Non-pigmented ciliary epithelial cell (primary cell): ENCODE results near the gene AHSA1.

Experiments used
- DNase-seq: peaks from one replicate; pipeline ENCODE4 v3.0.0-alpha.2; 2010; ENCODE audit warnings: low read depth

The AHSA1 gene

GRCh38 chr14:77473921-77474320 lies 16.0 kb downstream of the AHSA1 start:
- no peak for DNase-seq

GRCh38 chr14:77474479-77475177 lies 16.7 kb downstream of the AHSA1 start:
- DNase-seq: no peak

- no peak for DNase-seq
These were observed 17.7 kb downstream of the AHSA1 start for GRCh38 chr14:77475432-77476115.

DNA sequence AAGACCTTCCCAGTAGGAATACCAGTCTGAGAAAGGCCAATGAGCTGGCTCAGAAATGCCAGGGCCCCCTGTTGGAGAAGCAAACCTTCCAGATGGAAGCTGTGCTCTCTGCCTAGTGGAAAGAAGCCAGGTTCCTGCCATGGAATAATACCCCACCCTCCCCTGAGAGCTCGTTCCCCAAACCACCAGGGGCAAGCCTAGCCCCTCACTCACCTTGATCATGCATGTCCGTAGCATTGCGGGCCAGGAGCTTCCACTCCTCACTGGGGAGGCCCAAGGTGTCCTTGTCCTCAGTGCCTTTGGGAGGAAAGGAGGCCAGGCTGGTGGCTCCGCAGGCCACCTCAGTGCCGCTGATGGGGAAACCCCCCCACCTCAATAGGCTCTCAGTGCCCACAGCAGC lies 20.1 kb downstream of the AHSA1 start:
- no peak for DNase-seq

- no peak for DNase-seq
These were observed 20.9 kb downstream of the AHSA1 start for GRCh38 chr14:77478796-77479195.

GRCh38 chr14:77482422-77482821 lies 24.5 kb downstream of the AHSA1 start:
- no peak for DNase-seq

- no peak for DNase-seq
These were observed 27.4 kb downstream of the AHSA1 start for GRCh38 chr14:77485256-77485655.

DNA sequence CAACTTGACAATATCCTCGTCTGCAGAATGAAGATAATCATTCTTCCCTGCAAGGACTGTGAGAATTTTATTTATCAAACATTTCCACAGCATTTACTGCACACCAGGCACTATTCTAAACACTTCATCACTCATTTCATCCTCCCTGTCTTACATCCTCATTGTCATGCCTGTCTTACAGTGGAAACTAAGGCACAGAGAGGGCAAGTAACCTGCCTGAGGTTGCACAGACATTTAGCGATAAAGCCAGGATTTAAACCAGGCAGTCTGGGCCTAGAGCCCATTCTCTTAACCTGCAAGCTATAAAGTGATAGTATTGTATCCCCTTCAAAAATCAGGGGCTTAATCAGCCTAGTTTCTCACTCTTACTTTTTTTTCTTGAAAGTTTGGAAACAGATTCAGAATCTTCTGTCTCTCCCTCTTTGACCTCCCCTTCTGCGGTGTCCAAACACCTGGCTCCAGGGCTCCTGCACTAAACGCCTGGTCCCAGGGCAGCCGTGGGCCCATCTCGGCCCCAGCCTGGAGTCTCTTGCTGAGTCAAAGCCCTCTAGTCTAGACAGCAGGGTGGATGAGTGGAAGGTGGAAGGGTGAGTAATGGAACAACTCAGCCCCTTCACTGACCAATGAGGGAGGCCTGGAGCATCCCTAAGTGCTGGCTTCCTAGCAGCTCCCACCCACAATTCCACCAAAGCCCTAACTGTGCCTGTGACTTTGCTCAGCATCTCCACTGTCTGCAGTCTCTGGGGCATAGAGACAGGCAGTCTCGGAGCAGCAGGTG lies 28.2 kb downstream of the AHSA1 start:
- DNase-seq: peak; percentile 60

GRCh38 chr14:77488558-77488957 lies 30.7 kb downstream of the AHSA1 start:
- DNase-seq: no peak

DNA sequence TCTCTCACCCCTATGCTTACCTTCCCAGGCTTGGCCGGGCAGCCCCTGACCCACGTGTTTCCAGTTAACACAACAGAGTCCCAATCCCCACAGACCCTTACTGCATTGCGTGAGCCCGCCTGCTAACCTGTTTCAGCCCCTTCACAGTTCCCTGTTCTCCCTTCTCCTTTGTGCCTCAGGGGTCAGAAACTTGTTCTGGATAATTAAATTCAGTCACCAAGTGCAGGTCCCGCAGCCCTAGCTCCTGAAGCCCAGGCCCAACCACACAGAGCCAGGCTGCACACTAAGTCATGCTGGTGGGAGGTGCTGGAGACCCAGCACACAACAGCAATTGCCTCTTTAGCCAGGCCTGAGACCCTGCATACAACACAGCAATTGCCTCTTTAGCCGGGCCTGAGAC lies 31.1 kb downstream of the AHSA1 start:
- DNase-seq: no peak

- DNase-seq: no peak
These were observed 32.6 kb downstream of the AHSA1 start for GRCh38 chr14:77490347-77490986.

DNA sequence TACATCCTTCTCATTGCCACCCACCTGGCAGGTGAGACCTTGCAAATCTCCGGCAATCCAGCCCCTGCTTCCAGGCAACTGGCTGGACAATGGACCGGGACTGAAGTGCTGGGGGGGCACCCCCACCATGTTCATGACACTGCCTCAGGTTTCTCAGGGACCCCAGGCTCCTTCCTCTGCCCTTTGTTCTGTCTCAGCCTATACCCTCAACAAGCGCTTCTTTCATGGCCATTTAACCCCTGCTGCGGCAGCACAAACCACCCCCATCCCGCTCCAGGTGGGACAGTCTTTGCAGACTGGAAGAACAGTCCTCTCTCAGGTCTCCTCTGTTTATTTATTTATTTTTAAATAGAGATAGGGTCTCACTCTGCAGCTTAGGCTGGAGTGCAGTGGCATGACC lies 33.2 kb downstream of the AHSA1 start:
- DNase-seq: no peak

GRCh38 chr14:77495334-77495733 lies 37.4 kb downstream of the AHSA1 start:
- no peak for DNase-seq

DNA sequence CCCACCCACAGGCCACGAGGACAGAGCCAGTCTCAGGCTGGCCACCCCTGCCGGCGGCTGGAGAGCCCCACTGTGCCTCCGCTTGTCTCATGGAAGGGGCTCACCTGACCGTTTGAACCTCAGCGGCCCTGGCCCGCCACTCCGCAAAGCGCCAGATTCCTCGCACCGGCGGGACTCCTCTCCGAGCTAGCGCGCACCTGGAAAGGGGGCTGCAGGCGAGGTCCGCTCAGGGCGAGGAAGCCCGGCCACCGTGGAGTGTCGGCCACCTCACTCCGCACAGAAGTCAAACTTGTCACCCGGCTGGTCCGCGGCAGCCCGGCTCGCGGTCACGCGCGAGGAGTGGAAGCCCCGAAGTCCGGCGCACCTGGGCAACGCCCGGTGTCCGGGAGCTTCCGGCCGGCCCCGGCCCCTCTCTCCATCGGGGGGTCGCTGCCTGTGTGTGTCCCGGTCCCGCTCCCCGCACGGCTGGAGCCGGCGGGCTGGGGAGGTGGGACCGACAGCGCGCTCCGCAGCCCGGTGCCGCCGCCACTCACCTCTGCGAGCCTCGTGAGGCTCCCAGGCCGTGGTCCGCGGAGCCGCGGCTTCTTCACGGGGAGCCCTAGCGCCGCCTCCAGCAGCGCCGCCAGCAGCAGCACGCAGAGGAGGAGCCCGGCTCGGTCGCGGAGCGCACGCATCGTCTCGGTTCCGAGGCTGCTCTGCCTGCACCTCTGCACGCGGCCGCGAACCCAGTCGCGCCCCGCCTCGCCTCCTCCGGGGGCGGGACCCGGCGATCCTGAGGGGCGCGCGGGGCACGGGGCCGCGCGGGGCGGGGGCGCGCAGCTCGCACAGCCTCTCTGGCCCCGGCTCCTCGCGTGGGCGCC lies 40.5 kb downstream of the AHSA1 start, which contains the start of gene ISM2:
TSS of gene ISM2 (minus strand) at position 697 of the 860 bp plus-strand sequence. CDS start at position 674, 23 bp downstream.
- no peak for DNase-seq

GRCh38 chr14:77498984-77499527 lies 41.2 kb downstream of the AHSA1 start:
- no peak for DNase-seq

DNA sequence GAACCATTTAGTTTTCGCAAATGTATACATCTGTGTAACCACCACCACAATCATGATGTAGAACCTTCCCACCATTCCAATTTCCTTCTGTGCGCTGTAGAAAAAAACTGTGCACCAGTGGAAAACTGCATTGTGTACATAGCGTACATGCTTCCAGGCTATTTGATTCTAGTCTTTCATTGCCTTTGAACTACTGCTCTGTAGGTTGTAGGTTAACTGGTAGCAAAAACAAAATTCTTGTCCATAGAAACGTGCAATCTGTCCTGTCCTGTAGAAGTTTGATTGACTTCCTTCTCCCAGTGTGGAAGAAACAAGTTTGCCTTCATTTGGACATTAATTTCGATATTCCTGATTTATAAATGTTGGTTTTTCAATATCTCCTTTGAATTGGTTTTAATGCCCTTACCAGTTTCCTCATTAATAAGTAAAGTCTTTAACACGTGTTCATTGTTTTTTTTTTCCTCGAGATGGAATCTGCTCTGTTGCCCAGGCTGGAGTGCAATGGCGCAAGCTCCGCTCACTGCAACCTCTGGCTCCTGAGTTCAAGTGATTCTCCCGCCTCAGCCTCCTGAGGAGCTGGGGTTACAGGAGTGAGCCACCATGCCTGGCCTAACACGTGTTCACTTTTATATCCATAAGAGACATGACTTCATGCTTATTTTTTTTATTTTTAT lies 44.4 kb downstream of the AHSA1 start:
- no peak for DNase-seq

DNA sequence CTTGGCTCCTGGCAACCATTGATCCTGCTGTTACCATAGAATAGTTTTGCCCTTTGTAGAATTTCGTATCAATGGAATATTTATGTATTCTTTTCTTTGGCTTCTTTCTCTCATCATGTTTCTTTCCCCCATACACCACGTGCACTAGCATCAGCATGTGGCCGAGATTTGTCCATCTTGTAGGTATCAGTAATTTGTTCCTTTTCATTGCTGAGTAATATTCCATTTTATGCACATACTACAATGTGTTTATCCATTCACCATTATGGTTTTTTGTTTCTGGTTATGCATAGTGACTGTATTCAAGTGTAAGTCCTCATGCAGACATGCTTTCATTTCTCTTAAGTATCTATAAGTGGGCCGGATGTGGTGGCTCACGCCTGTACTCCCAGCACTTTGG lies 45.2 kb downstream of the AHSA1 start:
- DNase-seq: no peak

- DNase-seq: no peak
These were observed 47.1 kb downstream of the AHSA1 start for GRCh38 chr14:77505031-77505430.

- no peak for DNase-seq
These were observed 49.9 kb downstream of the AHSA1 start for GRCh38 chr14:77507762-77508161.

DNA sequence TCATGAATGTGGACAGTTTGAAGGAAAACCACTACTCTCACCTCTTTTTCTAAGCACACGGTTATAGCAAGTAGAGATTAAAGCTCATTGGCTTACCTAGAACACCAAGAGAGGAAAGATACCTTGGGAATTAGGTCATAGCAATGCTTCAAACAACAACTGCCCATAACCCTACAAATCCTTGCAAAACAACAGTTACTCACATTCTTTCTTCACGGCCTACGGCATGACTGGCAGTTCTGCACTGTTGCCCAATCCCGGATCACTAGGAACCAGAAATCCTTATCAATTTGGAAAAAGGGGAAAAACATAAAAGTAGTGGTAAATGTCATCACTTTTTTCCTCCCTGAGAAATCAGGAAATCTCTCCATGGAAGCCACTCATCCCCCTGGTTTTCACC lies 50.4 kb downstream of the AHSA1 start:
- DNase-seq: peak; percentile 63

- DNase-seq: no peak
These were observed 51.0 kb downstream of the AHSA1 start for GRCh38 chr14:77508876-77509275.
